Myocyte (in vitro differentiated cells): Measurements from ENCODE around the gene HOXB2. TPM values are rescaled to one million over a fixed set of nuclear protein-coding genes. Genes with fewer than 3 reads are reported as not detected.
A peak's percentile ranks its signal among the peaks of the same experiment; 100 is the strongest.

ENCODE experiments used
- DNase-seq: peaks from one replicate; pipeline ENCODE4 v3.0.0-alpha.2; 2012; ENCODE audit warnings: low read depth
- total RNA-seq: library from RNA; depleted of rRNA; stranded (reverse); fragments of >200 nt; gene quantifications from 2 replicates; pipeline ENCODE4 v1.2.3, GENCODE V29; 2014

The HOXB2 gene
- total RNA-seq, 1 donor from 2014 or later = 43.9 TPM

GRCh38 chr17:48553190-48553547 is 8.3 kb upstream of the HOXB2 start:
- DNase-seq = no peak

GRCh38 chr17:48552466-48553189 is 7.7 kb upstream of the HOXB2 start:
- no peak for DNase-seq

DNA sequence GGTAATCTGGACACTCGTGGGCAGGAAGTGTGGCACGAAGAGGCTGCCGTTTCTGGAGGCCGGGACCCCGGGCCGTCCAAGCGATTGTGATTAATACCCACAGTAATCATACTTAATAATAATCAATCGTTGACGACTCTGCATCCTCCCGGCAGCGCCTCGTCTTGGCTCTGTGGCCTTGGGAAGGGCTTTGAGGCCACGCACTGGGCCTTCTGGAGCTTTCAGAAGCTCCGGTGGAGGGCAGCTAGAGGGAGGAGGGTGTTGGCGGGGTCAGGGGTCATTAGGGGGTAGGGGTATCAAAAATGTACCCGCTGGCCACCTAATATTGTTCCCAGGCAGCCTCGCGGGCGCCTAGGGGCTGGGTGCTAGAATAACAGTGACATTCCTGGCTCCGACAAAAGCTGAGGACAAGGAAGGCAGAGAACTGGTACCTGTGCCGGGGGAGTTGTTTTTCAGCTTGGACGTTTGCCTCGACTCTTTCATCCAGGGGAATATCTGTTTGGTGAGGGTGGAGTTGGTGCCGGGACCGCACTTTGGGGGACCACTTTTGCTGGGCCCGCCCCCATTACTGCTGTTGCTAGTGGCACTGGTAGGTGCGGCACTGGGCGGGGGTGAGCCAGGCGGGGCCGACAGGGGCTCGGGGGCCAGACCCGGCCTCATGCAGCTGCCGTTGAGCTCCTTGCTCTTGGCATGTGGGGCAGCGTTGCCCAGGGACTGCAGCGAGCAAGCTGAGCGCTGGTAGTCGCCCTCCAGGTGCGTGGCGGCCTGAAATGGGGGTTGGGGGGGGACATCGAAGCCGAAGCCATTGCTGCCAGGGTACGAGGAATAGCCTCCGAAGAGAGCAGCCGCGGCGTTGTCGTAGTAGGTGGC is 6.9 kb upstream of the HOXB2 start:
- DNase-seq = no peak

DNA sequence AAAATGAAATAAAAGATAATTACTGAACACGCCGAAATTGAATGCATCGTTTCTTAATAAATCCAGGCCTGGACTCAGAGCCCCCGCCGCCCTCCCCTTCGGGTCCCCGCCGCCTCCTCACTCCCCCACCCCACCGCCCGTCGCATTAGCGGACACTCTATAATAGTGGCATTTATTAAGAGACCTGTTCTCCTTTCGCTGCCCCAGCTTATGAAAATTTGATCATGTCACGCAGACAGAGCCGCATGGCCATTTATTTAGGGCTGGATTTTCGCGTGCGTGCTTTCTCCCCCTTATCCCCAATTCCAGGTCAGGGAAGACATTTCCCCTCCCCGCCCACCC is 6.3 kb upstream of the HOXB2 start:
- DNase-seq = no peak

DNA sequence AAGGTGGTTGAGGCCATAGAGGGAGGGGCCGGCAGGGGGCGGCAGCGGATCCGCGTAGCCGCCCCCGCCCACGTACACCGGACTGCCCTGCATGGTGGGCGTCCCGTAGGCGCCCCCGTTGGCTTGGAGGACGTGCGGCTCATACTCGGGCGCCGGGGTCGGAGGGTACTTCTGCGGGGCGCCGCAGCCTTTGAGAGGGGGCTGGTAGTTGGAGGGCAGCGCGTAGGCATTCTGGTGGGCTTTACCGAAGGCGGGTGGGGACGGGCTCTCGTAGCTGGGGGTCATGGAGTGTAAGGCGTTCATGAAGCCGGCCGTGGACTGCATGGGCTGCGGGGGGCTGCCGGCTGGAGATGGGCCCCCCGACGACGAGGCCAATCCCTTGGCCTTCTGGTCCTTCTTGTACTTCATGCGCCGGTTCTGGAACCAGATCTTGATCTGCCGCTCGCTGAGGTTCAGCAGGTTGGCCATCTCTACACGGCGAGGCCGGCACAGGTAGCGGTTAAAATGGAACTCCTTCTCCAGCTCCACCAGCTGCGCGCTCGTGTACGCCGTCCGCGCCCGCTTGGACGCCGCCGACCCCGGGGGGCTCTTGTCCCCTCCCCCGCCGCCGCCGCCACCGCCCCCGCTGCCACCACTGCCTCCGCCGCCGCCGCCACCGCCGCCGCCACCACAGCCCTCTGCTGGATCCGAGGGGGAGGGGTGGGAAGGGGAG is 5.7 kb upstream of the HOXB2 start:
- no peak for DNase-seq

- no peak for DNase-seq
Observed at GRCh38 chr17:48549914-48550501, 5.1 kb upstream of the HOXB2 start.

- DNase-seq = no peak
Observed at GRCh38 chr17:48549281-48549630, 4.3 kb upstream of the HOXB2 start.

DNA sequence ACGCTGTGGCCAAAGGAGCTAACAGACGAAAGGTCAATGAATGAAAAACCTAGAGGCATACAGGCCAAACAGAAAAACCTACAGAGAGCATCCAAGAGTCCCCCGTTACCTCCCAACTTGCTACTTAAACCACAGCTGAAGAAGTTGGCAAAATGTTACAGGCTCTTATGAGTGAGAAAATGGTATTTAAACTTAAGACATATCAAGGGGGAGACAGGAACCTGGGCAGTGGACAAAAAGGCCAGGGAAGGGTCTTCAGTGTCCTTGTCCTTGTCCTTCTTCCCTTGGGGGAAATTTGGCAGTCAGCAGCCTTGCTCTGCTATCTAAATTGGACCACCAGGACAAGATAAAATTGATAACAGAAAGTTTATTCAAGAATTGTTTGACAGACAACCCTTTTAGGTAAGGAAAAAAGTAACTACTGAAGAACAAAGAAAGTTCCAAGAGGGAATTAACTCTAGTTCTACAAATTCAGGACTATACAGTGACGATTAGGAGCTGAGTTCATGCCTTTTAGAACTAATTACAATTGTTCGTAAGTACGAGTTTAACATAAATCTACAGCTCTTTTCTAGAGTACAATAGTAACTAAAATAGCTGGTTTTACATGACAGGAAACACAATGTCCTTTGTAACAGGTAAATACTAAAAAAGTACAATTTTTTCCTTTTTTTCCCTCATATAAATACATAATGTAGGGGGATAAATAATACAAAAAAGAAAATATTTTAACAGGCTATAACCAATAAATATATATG is 3.8 kb upstream of the HOXB2 start:
- DNase-seq = no peak

GRCh38 chr17:48547808-48548522 is 3.1 kb upstream of the HOXB2 start:
- no peak for DNase-seq

DNA sequence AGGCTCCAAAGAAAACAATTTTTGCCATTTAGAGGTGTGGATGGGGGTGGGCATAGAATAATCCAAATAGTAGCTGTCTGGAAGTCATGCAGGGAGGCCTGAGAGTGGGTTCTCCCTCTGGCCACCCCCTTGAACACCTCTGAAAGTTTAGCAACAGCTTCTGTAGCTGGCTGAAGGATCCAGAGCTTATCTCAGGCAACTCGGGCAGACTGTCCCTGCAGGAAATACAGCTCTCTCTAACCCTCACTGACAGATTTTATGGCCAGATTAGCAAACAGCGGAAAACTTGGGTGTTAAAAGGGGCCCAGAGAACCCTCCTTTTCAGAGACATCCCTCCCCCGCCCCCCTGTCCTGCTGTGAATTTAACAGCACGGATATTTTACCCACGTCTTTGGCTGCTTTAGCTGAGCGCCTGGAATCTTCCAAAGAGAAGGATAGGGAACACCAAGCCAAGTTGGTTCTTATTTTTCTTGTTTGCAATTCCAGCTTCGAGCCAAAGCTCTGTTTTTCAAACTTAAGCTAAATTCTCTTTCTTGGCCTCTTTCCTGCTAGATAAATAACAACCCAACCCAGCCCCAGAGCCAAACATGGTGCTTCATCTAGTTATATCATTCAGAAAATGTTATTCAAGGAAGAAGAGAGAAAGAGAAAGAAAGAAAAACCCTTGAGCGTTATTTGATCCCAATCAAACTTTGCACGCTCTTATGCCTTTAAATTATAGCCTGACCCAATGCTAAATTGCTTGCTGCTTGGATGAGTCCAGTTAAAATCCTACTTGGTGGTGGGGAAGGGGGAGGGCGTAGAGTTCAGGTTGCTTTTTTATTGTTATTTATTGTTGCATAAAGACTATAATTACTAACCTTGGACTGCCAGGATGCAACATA is 2.3 kb upstream of the HOXB2 start:
- no peak for DNase-seq

DNA sequence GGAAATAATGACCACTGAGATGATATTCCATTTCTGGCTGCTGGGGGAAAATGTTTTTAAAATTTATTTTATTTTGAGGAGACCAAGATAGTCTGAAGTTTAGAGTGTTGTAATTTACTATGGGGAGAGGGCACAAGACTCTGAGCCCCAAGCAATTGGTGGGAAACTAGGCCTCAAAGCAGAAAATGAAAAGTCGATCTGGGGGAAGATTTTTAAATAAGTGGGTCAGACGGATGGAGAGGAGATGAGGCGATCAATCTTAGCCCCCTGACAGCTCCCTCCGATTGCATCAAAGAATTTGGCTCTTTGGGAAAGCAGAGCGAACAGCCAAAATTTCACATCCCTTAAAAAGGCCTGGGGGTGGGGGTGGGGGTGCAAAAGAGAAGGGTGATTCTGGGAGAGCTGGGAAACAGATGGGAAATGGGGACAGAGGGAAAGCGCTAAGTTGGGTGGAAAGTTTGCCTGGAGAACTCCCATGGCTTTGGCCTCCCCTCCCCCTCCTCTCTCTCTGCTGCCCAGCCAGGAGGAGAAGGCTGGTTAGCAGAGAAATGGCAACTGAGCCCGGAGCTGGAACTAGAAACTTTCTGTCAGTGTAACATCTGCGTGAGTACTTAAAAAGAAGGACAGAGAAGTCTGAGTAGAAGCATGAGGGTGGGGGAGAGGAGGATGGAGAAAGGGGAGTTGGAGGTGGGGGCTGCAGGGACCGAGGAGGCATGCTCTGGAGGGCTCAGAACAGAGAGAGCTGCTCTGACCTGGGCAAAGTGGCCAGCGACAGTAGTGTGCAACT is 1.4 kb upstream of the HOXB2 start:
- DNase-seq = peak; percentile 53

DNA sequence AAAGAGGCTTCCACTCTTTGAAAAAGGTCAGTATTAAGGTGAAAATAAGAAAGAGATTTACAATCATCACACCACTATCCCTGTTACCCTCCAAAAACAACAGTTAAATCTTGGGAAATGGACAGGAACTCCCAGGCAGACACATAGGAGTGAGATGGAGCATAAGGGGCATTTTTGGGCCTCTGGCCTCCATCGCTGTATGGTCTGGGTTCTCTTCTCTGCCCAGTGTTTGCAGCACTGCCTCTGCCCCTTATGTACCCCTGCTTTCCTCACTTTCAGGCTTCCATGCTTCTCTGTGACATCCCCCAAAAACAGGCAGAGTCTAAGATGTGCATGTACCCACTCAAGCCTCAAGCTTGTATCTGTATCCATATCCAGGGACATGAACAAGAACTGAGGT is 630 bp upstream of the HOXB2 start:
- DNase-seq = no peak

DNA sequence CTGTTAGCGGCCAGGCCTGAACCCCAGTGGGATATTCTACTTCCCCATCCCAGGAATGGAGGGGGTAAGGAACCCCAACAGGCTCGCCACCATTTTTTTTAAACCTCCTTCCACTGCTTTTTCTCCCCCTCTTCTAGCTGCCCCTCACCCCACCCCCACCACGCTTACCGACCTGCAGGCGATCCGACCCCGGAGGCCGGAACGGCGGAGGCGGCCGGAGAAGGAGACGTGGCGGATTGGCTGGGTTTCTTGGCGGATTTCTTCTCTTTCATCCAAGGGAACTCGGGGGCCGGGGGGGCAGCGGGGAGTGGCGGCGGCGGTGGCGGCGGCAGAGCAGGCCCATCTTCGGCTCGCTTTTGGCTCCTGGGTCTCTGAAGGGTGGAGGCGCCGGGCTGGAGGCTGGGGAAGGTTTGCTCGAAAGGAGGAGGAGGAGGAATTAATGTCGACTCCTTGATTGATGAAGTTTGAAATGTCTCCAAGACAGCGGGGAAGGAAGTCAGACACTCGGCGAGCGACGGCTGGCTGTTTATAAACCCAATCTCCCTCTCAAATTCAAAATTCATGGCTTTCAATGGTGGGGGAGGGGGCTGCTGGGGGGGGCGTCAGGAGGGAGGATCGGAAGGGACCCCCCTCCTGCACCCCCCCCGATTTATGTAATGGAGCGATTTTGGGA is 424 bp downstream of the HOXB2 start:
- peak; percentile 82 for DNase-seq

DNA sequence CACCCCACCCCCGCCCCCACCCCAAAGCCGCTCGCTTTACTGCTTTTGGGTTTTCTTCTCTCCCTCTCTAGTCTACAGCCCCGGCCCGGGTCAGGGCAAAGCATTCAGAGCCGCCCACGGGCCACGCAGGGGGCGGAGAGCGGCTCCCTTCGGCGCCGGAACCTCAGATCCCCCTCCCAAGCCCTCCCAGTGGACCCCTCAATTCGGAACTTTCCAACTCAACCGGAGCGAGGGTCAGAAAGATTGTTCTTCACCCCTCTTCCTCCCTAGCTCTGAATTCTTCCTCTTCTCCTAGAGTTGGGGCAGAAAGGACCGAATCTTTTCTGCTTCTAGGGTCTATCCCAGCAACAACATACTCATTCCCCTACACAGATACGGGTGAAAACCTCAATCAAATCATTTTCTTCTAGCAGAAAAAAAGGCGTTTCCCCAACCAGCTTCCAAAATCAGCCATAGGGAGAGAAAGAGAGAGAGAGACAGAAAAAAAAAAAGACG is 1.0 kb downstream of the HOXB2 start:
- DNase-seq = no peak

- peak; percentile 80 for DNase-seq
Observed at GRCh38 chr17:48543107-48543853, 1.6 kb downstream of the HOXB2 start.

GRCh38 chr17:48542698-48543106 is 2.2 kb downstream of the HOXB2 start:
- DNase-seq = no peak

DNA sequence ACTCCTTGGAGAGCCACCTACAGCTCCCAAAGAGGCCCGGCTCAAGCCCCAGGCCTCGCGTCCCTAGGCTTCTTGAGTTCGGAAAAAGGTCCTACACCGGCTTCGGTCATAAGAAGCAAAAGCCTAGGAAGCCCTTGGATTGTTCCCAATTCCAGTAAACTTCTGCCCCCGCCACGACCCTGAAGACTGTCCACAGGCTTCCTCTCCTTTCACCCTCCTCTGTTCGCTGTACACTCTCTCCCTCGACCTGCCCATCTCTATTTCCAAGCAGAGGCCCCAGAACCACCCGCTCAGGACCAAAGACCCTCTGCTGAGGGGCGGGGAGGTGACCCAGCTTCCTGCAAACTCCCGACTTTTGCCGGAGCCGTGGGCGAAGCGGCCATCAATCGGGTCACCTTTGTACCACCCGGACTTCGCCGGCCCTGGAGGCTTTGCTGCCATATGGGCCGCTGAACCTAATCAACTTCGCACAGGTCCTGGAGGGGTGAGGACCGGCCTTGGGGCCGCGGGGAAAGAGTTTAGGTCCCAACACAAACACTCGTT is 2.7 kb downstream of the HOXB2 start:
- DNase-seq = no peak
